H9 (cell line): ENCODE results near the gene EVL. TPM values are rescaled to one million over a fixed set of nuclear protein-coding genes. Genes with fewer than 3 reads are reported as not detected.

Experiments
- DNase-seq: peaks from one replicate; pipeline ENCODE4 v3.0.0-alpha.2; 2017
- H2AFZ ChIP-seq: one replicate; pipeline ENCODE4 v1.6.1; 2013; ENCODE audit warnings: mild to moderate bottlenecking, low read length, control low read depth, moderate library complexity
- H2AK5ac ChIP-seq: 2 replicates; pipeline ENCODE4 v1.6.1; 2013; ENCODE audit warnings: low read length, control low read depth, mixed read lengths; ENCODE audit not compliant: insufficient read length
- H2BK120ac ChIP-seq: one replicate; pipeline ENCODE4 v1.6.1; 2013; ENCODE audit warnings: low read depth, mild to moderate bottlenecking, low read length, control low read depth, inconsistent platforms; ENCODE audit not compliant: poor library complexity, severe bottlenecking
- H2BK12ac ChIP-seq: 2 replicates; pipeline ENCODE4 v1.6.1; 2013; ENCODE audit warnings: low read length, control low read depth, mixed read lengths, low read depth; ENCODE audit not compliant: insufficient read length
- H2BK15ac ChIP-seq: 2 replicates; pipeline ENCODE4 v1.6.1; 2013; ENCODE audit warnings: low read depth, low read length, control low read depth
- H2BK20ac ChIP-seq: one replicate; pipeline ENCODE4 v1.6.1; 2013; ENCODE audit warnings: low read depth, mild to moderate bottlenecking, low read length, control low read depth, inconsistent platforms; ENCODE audit not compliant: poor library complexity, severe bottlenecking
- H2BK5ac ChIP-seq: 2 replicates; pipeline ENCODE4 v1.6.1; 2013; ENCODE audit warnings: low read length, control low read depth, mixed read lengths; ENCODE audit not compliant: insufficient read length
- H3K14ac ChIP-seq: 2 replicates; pipeline ENCODE4 v1.6.1; 2013; ENCODE audit warnings: low read length, control low read depth; ENCODE audit not compliant: insufficient read depth
- H3K18ac ChIP-seq: 2 replicates; pipeline ENCODE4 v1.6.1; 2013; ENCODE audit warnings: low read depth, mild to moderate bottlenecking, mixed read lengths, low read length, control low read depth; ENCODE audit not compliant: insufficient read length
- H3K23ac ChIP-seq: 2 replicates; pipeline ENCODE4 v1.6.1; 2013; ENCODE audit warnings: low read length, control low read depth, mixed read lengths, low read depth; ENCODE audit not compliant: insufficient read length
- H3K23me2 ChIP-seq: 2 replicates; pipeline ENCODE4 v1.6.1; 2013; ENCODE audit warnings: low read depth, mild to moderate bottlenecking, mixed read lengths, low read length, control low read depth; ENCODE audit not compliant: insufficient read length, poor library complexity, severe bottlenecking
- H3K27ac ChIP-seq: 2 replicates; pipeline ENCODE4 v1.5.1; 2013; ENCODE audit warnings: low read length, control low read depth, mixed read lengths, low read depth; ENCODE audit not compliant: insufficient read length
- H3K27me3 ChIP-seq: 2 replicates; pipeline ENCODE4 v1.6.1; 2013; ENCODE audit warnings: low read length, control low read depth, inconsistent platforms; ENCODE audit not compliant: insufficient read depth
- H3K4ac ChIP-seq: 2 replicates; pipeline ENCODE4 v1.6.1; 2013; ENCODE audit warnings: low read depth, mild to moderate bottlenecking, control low read depth, inconsistent platforms, low read length, moderate library complexity
- H3K4me1 ChIP-seq: 2 replicates; pipeline ENCODE4 v1.6.1; 2013; ENCODE audit warnings: low read length, control low read depth, inconsistent platforms; ENCODE audit not compliant: insufficient read depth
- H3K4me2 ChIP-seq: 2 replicates; pipeline ENCODE4 v1.6.1; 2013; ENCODE audit warnings: low read length, control low read depth, mixed read lengths; ENCODE audit not compliant: insufficient read length, insufficient read depth
- H3K56ac ChIP-seq: 2 replicates; pipeline ENCODE4 v1.6.1; 2013; ENCODE audit warnings: low read depth, mild to moderate bottlenecking, mixed read lengths, low read length, control low read depth; ENCODE audit not compliant: insufficient read length
- H3K79me1 ChIP-seq: 2 replicates; pipeline ENCODE4 v1.6.1; 2013; ENCODE audit warnings: low read depth, mild to moderate bottlenecking, moderate library complexity, low read length, control low read depth, inconsistent platforms; ENCODE audit not compliant: insufficient read depth, poor library complexity, severe bottlenecking
- H3K79me2 ChIP-seq: 2 replicates; pipeline ENCODE4 v1.6.1; 2013; ENCODE audit warnings: low read length, control low read depth, inconsistent platforms; ENCODE audit not compliant: insufficient read depth
- H3K9ac ChIP-seq: 2 replicates; pipeline ENCODE4 v1.6.1; 2013; ENCODE audit warnings: low read length, control low read depth, mixed read lengths; ENCODE audit not compliant: insufficient read length; ENCODE audit errors: extremely low read depth
- H3K9me3 ChIP-seq: one replicate; pipeline ENCODE4 v1.6.1; 2013; ENCODE audit warnings: low read depth, low read length, inconsistent platforms; ENCODE audit not compliant: control insufficient read depth
- H3T11ph ChIP-seq: one replicate; pipeline ENCODE4 v1.6.1; 2013; ENCODE audit warnings: mild to moderate bottlenecking, low read length, control low read depth, inconsistent platforms
- H4K20me1 ChIP-seq: one replicate; pipeline ENCODE4 v1.6.1; 2013; ENCODE audit not compliant: control insufficient read depth, insufficient read length, insufficient read depth
- H4K5ac ChIP-seq: 2 replicates; pipeline ENCODE4 v1.6.1; 2013; ENCODE audit warnings: low read depth, mild to moderate bottlenecking, mixed read lengths, low read length, control low read depth; ENCODE audit not compliant: insufficient read length
- H4K8ac ChIP-seq: replicated peaks from 2 replicates; pipeline ENCODE4 v1.6.1; 2013; ENCODE audit warnings: low read length, control low read depth, mixed read lengths, low read depth; ENCODE audit not compliant: insufficient read length
- H4K91ac ChIP-seq: 2 replicates; pipeline ENCODE4 v1.6.1; 2013; ENCODE audit warnings: low read depth, mild to moderate bottlenecking, moderate library complexity, mixed read lengths, low read length, control low read depth; ENCODE audit not compliant: insufficient read length
- H3K27ac Mint-ChIP-seq, 3 experiments: 2 replicates in 2 of 3; 3 replicates in 1 of 3; pipeline ENCODE4 v1.8.0; 2020 to 2021; ENCODE audit warnings: mixed read lengths in 3 of 3, mild to moderate bottlenecking in 1 of 3, moderate library complexity in 1 of 3
- H3K27me3 Mint-ChIP-seq: 2 replicates; pipeline ENCODE4 v1.8.0; 2021; ENCODE audit warnings: low read depth, mild to moderate bottlenecking, moderate library complexity, mixed read lengths
- H3K36me3 Mint-ChIP-seq, 3 experiments: 2 replicates in 2 of 3; 3 replicates in 1 of 3; pipeline ENCODE4 v1.8.0; 2020 to 2021; ENCODE audit warnings: low read depth in 3 of 3, mixed read lengths in 3 of 3; ENCODE audit not compliant: insufficient read depth in 1 of 3
- H3K4me1 Mint-ChIP-seq, 2 experiments: 2 replicates each; pipeline ENCODE4 v1.8.0; 2020; ENCODE audit warnings: mixed read lengths in 2 of 2
- H3K4me3 Mint-ChIP-seq, 2 experiments: 2 replicates in 1 of 2; 3 replicates in 1 of 2; pipeline ENCODE4 v1.8.0; 2020 to 2021; ENCODE audit warnings: mild to moderate bottlenecking in 2 of 2, mixed read lengths in 2 of 2, moderate library complexity in 1 of 2
- H3K9me3 Mint-ChIP-seq, 2 experiments: 2 replicates in 1 of 2; 3 replicates in 1 of 2; pipeline ENCODE4 v1.8.0; 2020; ENCODE audit warnings: mild to moderate bottlenecking in 2 of 2, mixed read lengths in 2 of 2, moderate library complexity in 1 of 2
- WGBS: extraction: QIAGEN DNeasy Blood & Tissue Kit; methylation state at CpG from one replicate; pipeline ENCODE4 v1.1.7; 2013; ENCODE audit warnings: missing lambda C conversion rate, low lambda C conversion rate, mixed read lengths; ENCODE audit not compliant: insufficient read length; ENCODE audit errors: extremely low coverage; 5-methylcytosine and 5-hydroxymethylcytosine counted together
- total RNA-seq: library from RNA; stranded (reverse); gene quantifications from 2 replicates; pipeline ENCODE4 v1.2.1, GENCODE V29; 2021
- TF ChIP-seq, protein P1 (sequence below): fragments of 200-600 bp; sonication (generic); conservative IDR thresholded peaks from 3 replicates; pipeline ENCODE4 v1.8.0; 2021; ENCODE audit warnings: antibody characterized with exemption, mild to moderate bottlenecking

EVL gene
- total RNA-seq, 1 experiment from 2014 or later = 53.2 TPM

GRCh38 chr14:100041271-100041670 lies 24.0 kb upstream of the EVL start:
- Histone ChIP-seq H3T11ph (no peak overlapping the region), H3K56ac (no peak overlapping the region), H3K79me1 (peaks cover 2% of the 10 kb centered on the region), H3K14ac (no peak overlapping the region), H3K23ac (no peak overlapping the region), H3K4me1 (no peaks in the 10 kb centered on the region), H3K9ac (no peak overlapping the region), H3K27ac (no peak overlapping the region), H3K27me3 (no peaks in the 10 kb centered on the region), H4K5ac (no peak overlapping the region), H2AK5ac (no peak overlapping the region), H2BK15ac (no peak overlapping the region), H3K4me2 (no peak overlapping the region), H2BK5ac (no peak overlapping the region), H2BK120ac (no peak overlapping the region), H3K9me3 (no peaks in the 10 kb centered on the region), H4K91ac (no peak overlapping the region), H4K20me1 (no peaks in the 10 kb centered on the region), H3K79me2 (no peaks in the 10 kb centered on the region), H3K23me2 (no peaks in the 10 kb centered on the region), H2BK12ac (no peak overlapping the region), H3K18ac (no peak overlapping the region), H4K8ac (no peak overlapping the region), H2BK20ac (no peak overlapping the region), H3K4ac (no peak overlapping the region), H2AFZ (no peak overlapping the region)
- WGBS = no CpG with 5 or more reads among the region's 2 CpGs
- TF ChIP-seq, protein P1, sequence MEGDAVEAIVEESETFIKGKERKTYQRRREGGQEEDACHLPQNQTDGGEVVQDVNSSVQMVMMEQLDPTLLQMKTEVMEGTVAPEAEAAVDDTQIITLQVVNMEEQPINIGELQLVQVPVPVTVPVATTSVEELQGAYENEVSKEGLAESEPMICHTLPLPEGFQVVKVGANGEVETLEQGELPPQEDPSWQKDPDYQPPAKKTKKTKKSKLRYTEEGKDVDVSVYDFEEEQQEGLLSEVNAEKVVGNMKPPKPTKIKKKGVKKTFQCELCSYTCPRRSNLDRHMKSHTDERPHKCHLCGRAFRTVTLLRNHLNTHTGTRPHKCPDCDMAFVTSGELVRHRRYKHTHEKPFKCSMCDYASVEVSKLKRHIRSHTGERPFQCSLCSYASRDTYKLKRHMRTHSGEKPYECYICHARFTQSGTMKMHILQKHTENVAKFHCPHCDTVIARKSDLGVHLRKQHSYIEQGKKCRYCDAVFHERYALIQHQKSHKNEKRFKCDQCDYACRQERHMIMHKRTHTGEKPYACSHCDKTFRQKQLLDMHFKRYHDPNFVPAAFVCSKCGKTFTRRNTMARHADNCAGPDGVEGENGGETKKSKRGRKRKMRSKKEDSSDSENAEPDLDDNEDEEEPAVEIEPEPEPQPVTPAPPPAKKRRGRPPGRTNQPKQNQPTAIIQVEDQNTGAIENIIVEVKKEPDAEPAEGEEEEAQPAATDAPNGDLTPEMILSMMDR = no peak
- no peak overlapping the region for H3K4me3 Mint-ChIP-seq
- H3K27ac Mint-ChIP-seq = no peak overlapping the region
- H3K4me1 Mint-ChIP-seq = peaks cover 0 to 4% of the 10 kb centered on the region in 2 experiments; a peak in 1 of 4 replicates
- DNase-seq = no peak
- no peaks in the 10 kb centered on the region for H3K9me3 Mint-ChIP-seq
- no peaks in the 10 kb centered on the region for H3K36me3 Mint-ChIP-seq
- H3K27me3 Mint-ChIP-seq = no peaks in the 10 kb centered on the region
